DMS79 treated with DMSO at 0.1 percent for 48 hours (cell line): ENCODE measurements around the gene TAS1R2.
"Not testable (repeated sequence)": the region's sequence is repeated elsewhere in the genome, so short reads cannot be mapped to it uniquely, and the experiment has no call there.

Experiments used
- DNase-seq: peaks from one replicate; lab custom pipeline; 2025; lab: John Stamatoyannopoulos, UW

The TAS1R2 gene

GRCh38 chr1:18868801-18869424 lies 9.5 kb upstream of the TAS1R2 start:
- no peak for DNase-seq

- DNase-seq = no peak
Measured at GRCh38 chr1:18868354-18868753, 8.9 kb upstream of the TAS1R2 start.

DNA sequence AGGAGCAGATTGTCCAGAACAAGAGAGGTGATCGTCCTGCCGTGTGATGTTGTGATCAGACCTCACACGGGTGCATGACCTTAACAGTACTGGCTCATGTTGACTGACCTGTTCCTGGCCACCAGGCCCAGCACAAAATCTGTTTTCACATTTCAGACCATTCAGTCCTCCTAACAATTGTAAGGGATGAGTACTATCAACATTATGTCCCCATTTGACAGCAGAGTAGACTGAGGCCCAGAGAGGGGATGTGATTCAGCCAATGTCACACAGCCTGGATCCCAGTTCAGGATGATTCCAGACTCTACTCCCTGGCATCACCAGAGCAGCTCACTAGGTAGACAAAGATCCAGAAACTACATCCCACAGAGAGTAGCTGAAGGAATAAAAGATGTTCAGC lies 7.4 kb upstream of the TAS1R2 start:
- no peak for DNase-seq

DNA sequence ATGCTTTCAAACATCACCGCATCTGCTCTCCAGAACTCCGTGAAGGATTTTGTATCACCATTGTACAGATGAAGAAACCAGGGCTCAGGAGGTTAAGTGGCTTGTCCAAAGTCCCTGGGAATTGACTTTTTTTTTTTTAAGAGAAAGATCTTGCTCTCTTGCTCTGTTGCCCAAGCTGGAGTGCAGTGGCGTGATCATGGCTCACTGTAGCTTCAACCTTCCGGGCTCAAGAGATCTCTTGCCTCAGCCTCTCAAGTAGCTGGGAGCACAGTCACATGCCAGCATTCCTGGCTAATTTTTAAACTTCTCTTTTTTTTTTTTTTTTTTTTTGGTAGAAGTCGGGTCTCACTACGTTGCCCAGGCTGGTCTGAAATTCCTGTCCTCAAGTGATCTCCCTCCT lies 6.9 kb upstream of the TAS1R2 start:
- DNase-seq = no peak

- no peak for DNase-seq
Measured at GRCh38 chr1:18865176-18865575, 5.7 kb upstream of the TAS1R2 start.

DNA sequence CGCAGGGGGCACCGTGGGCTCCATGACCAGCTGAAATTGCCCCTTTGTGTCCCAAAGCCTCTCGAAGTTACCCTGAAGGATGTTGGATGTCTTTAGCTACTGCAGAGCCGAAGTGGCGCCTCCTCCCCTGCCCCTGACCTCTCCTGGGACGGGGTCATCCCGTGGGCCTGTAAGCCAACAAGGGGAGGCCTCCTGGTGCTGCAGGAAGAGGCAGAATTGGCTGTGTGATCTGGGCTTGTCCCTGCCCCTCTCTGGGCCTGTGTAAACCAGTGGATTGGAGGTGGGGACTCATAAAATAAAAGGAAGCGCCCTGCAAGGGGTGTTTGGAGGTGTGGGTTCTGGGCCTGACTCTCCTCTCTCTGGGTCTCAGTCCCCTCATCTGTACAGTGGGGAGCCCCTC lies 2.1 kb upstream of the TAS1R2 start:
- DNase-seq = no peak

DNA sequence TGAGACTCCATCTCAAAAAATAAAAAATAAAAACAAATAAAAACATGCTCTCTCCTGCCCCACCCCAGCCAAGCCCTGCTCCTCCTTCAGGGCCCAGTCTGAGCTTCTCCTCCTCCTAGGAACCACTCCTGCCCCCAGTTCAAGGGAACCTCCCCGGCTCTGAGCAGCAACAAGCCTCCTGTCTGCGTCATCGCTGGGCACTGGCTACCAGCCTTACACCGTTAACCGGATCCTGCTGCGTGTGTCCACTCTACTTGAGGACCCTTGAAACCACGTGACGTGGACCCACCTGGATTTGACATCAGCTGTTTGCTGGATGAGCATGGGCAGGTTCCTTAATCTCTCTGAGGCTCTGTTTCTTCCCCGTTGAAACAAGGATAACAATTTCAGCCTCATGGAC lies 1.6 kb upstream of the TAS1R2 start:
- DNase-seq = no peak

GRCh38 chr1:18858070-18858688 lies 1.3 kb downstream of the TAS1R2 start:
- no peak for DNase-seq

GRCh38 chr1:18856435-18856834 lies 3.0 kb downstream of the TAS1R2 start:
- DNase-seq = no peak

- no peak for DNase-seq
Measured at GRCh38 chr1:18855573-18855972, 3.9 kb downstream of the TAS1R2 start.

GRCh38 chr1:18854331-18855025 lies 5.0 kb downstream of the TAS1R2 start:
- no peak for DNase-seq

GRCh38 chr1:18852501-18852900 lies 7.0 kb downstream of the TAS1R2 start:
- peak; percentile 32 for DNase-seq

GRCh38 chr1:18849261-18849711 lies 10.2 kb downstream of the TAS1R2 start:
- DNase-seq = no peak

GRCh38 chr1:18847723-18848122 lies 11.7 kb downstream of the TAS1R2 start:
- not testable (repeated sequence) for DNase-seq

- no peak for DNase-seq
Measured at GRCh38 chr1:18840145-18840544, 19.3 kb downstream of the TAS1R2 start.

DNA sequence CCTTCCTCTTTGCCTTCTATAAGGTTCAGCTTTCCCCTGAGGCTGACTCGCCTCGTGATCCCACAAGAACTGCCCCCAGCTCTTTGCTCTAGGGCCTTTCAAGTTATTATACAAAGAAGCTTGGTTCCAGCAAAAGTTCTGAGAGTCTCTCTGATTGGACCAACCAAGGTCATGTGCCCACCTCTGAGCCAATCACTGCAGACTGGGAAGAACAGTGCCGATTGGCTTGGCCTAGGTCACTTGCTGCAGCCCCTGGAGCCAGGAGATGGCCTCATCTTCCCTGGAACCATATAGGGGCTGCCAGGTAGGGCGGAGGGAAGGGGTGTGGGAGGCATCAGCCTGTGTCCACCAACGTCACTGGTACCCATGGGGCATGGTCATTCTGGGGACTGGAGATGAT lies 22.8 kb downstream of the TAS1R2 start:
- DNase-seq = no peak

GRCh38 chr1:18832319-18832718 lies 27.1 kb downstream of the TAS1R2 start:
- not testable (repeated sequence) for DNase-seq

DNA sequence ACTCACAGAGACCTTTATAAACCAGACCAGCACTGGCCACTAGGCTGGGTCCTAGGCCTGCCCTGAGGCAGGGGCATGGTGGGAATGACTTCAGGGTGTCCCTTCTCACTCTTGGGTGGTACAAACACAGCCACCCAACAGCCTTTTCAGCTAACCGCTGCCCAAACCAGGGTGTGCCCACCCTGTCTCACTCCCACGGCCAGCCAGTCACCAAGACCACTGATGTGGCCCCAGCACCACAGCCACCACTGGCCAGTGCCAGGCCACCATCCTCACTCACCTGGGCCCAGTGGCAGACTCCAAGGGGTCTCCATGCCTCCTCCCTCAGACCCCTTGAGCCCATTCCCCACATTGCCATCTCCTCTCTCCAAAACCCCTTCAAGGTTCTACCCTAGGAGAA lies 27.8 kb downstream of the TAS1R2 start:
- no peak for DNase-seq

DNA sequence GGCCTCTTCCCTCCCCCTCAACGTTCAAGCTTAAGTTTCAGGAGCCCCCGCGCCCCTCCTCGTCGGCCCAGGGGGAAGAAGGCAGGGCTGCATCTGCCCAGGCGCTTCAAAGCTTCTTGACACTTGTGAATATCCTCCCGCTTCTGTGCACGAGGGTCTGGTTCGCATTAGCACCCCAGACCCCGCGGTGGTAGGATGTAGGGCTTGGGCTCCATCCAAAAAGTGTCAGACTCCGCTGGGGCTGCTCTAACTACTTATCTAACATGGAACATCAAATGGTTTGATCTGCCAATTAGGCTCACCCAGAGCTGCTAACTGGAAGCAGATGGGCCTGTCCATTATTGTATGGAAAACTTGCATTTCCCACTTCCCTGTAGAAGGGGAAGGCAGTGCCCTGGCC lies 28.9 kb downstream of the TAS1R2 start:
- DNase-seq = no peak

GRCh38 chr1:18829671-18830070 lies 29.8 kb downstream of the TAS1R2 start:
- DNase-seq = no peak

GRCh38 chr1:18828224-18828623 lies 31.2 kb downstream of the TAS1R2 start:
- no peak for DNase-seq

GRCh38 chr1:18823438-18823837 lies 36.0 kb downstream of the TAS1R2 start:
- no peak for DNase-seq
